ENCODE measurements around the gene GAD2. TPM values are rescaled to one million over a fixed set of nuclear protein-coding genes. Genes with fewer than 3 reads are reported as not detected.

GAD2 gene
- total and polyA plus RNA-seq, 2 experiments from 2014 or later: 0.56 to 0.86 TPM

DNA sequence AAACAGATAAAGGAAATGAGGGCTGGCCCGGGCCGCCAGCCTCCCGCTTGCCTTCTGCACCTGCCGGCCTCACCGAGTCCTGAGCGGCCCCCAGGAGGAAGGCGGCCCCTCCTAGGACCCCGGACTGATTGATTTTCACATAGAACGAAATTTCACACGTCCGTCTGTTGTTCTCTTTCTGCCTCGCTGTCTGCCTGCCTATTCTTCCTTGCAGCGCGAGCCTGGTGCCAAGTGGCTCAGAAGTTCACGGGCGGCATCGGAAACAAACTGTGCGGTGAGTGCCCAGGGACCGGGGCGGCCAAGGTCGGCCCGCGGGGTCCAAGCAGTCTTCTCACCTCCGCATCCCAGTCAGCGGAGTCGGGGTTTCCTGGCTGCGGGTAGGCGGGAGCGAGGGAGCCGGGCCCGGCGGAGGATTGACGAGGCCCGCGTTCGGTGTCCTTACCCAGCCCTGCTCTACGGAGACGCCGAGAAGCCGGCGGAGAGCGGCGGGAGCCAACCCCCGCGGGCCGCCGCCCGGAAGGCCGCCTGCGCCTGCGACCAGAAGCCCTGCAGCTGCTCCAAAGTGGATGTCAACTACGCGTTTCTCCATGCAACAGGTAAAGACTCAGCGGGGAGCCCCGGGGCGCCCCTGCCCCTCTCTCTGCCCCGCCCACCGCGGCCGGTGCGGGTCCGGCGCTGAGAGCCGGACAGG lies 967 bp downstream of the GAD2 start:
- Histone ChIP-seq H3K9me2 (ENCODE audit: insufficient read depth) (no peaks in the 10 kb centered on the region), H3F3A (replicated peaks; ENCODE audit: low read depth) (peaks cover 16% of the 10 kb centered on the region; the same call in 1 of the 2 replicates), H3K27ac (ENCODE audit: low read depth) (no peak overlapping the region), H3K27me3 (ENCODE audit: insufficient read depth) (peaks cover 93% of the 10 kb centered on the region), H3K4me3 (peak overlapping the region; percentile 75), H3K4me2 (peak overlapping the region; percentile 91), H3K4me1 (ENCODE audit: insufficient read depth) (peaks cover 61% of the 10 kb centered on the region), H3K36me3 (ENCODE audit: insufficient read depth) (no peaks in the 10 kb centered on the region), H2AFZ (peak overlapping the region; percentile 85), H3K79me2 (replicated peaks; ENCODE audit: insufficient read depth) (no peaks in the 10 kb centered on the region), H4K20me1 (replicated peaks; ENCODE audit: insufficient read depth) (no peaks in the 10 kb centered on the region)
- H3K4me3 Mint-ChIP-seq: peak overlapping the region; percentile 76
- no peak for TF ChIP-seq POLR2AphosphoS5 (IDR thresholded peaks at IDR 0.05; ENCODE audit: low read depth)
- peak; percentile 84 for TF ChIP-seq EZH2phosphoT487 (IDR thresholded peaks at IDR 0.05; ENCODE audit: unreplicated experiment)
- TF ChIP-seq EZH2 (IDR thresholded peaks at IDR 0.05; ENCODE audit: low read depth, unreplicated experiment): peak; percentile 83
- H3K4me1 Mint-ChIP-seq: peaks cover 61% of the 10 kb centered on the region
- no peaks in the 10 kb centered on the region; the same call in 2 of the 3 replicates for H3K9me3 Mint-ChIP-seq
- no peaks in the 10 kb centered on the region; the same call in 2 of the 3 replicates for H3K36me3 Mint-ChIP-seq (ENCODE audit: low read depth)
- peak; percentile 71 for DNase-seq (ENCODE audit: low spot score)
- no peak overlapping the region for H3K27ac Mint-ChIP-seq
- H3K27me3 Mint-ChIP-seq (ENCODE audit: insufficient read depth, low read depth, poor library complexity): peaks cover 68% of the 10 kb centered on the region
- peak; percentile 6 for ATAC-seq

DNA sequence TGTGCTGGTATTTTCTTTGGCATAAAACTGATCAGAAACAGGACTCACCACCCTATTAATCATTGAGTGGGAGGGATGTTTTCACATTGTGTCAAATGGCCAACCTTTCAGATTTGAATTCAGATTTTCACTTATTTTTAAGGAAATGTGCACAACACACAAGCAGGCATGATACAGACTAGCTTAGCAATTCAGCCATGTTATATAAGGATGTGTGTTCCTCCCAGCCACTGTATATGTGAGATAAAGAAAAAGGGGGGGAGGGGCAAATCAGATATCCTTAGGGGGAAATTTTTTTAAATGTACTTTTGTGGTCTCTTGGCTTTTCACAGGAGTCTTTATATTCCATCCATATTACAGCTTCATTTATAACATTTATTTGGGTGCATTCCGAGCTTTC lies 3.1 kb downstream of the GAD2 start:
- H3K4me3 Mint-ChIP-seq: no peak overlapping the region
- Histone ChIP-seq H3K36me3 (ENCODE audit: insufficient read depth) (no peaks in the 10 kb centered on the region), H3K9me2 (ENCODE audit: insufficient read depth) (no peaks in the 10 kb centered on the region), H3F3A (replicated peaks; ENCODE audit: low read depth) (peaks cover 12% of the 10 kb centered on the region; the same call in 1 of the 2 replicates), H4K20me1 (replicated peaks; ENCODE audit: insufficient read depth) (no peaks in the 10 kb centered on the region), H3K27ac (ENCODE audit: low read depth) (no peak overlapping the region), H3K27me3 (ENCODE audit: insufficient read depth) (peaks cover 77% of the 10 kb centered on the region), H2AFZ (no peak overlapping the region), H3K79me2 (replicated peaks; ENCODE audit: insufficient read depth) (no peaks in the 10 kb centered on the region), H3K4me1 (ENCODE audit: insufficient read depth) (peaks cover 47% of the 10 kb centered on the region), H3K4me3 (peak overlapping the region; percentile 32; the same call in 1 of the 2 replicates), H3K4me2 (peak overlapping the region; percentile 91)
- TF ChIP-seq ZNF331 (CRISPR knock-in tag; IDR thresholded peaks at IDR 0.05; ENCODE audit: low read depth): no peak
- TF ChIP-seq ETS1 (IDR thresholded peaks at IDR 0.05): no peak
- H3K27ac Mint-ChIP-seq: no peak overlapping the region
- ATAC-seq: no peak
- no peaks in the 10 kb centered on the region; the same call in 2 of the 3 replicates for H3K9me3 Mint-ChIP-seq
- H3K4me1 Mint-ChIP-seq: peaks cover 45% of the 10 kb centered on the region
- no peak for DNase-seq (ENCODE audit: low spot score)
- no peaks in the 10 kb centered on the region; the same call in 2 of the 3 replicates for H3K36me3 Mint-ChIP-seq (ENCODE audit: low read depth)
- peaks cover 63% of the 10 kb centered on the region for H3K27me3 Mint-ChIP-seq (ENCODE audit: insufficient read depth, low read depth, poor library complexity)

DNA sequence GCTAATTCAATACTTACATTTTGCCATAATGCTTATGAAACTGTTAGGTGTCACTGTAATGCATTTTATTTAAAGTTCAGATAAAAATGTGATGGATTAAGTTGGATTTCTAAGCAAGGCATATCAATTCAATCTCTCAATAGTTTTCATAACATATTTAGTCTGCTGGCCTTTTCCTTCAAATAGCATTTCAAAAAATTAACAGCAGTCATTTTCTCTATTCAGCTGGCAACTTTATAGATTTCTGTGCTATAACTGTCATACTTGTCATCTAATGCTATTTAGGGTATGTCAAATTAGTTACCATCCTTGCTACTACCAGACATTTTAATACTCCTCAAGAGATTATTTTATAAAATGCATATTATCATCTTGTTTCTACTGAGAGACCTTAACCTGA lies 4.3 kb downstream of the GAD2 start:
- DNase-seq (ENCODE audit: low spot score) (no peak), ATAC-seq (no peak)
- peaks cover 6% of the 10 kb centered on the region; the same call in 1 of the 2 replicates for H3F3A ChIP-seq (replicated peaks; ENCODE audit: low read depth)
- no peaks in the 10 kb centered on the region for H3K9me3 Mint-ChIP-seq
- H3K79me2 ChIP-seq (replicated peaks; ENCODE audit: insufficient read depth): no peaks in the 10 kb centered on the region
- H3K27ac ChIP-seq (ENCODE audit: low read depth): no peak overlapping the region
- H3K4me3 Mint-ChIP-seq: no peak overlapping the region
- peaks cover 36% of the 10 kb centered on the region for H3K4me1 ChIP-seq (ENCODE audit: insufficient read depth)
- H3K4me2 ChIP-seq: 0 out of 2 replicates have a peak overlapping the region, but pooled peaks have one; percentile 12
- H3K27me3 ChIP-seq (ENCODE audit: insufficient read depth): peaks cover 65% of the 10 kb centered on the region
- H3K4me3 ChIP-seq: no peak overlapping the region
- peaks cover 51% of the 10 kb centered on the region for H3K27me3 Mint-ChIP-seq (ENCODE audit: insufficient read depth, low read depth, poor library complexity)
- no peaks in the 10 kb centered on the region for H4K20me1 ChIP-seq (replicated peaks; ENCODE audit: insufficient read depth)
- no peaks in the 10 kb centered on the region for H3K36me3 ChIP-seq (ENCODE audit: insufficient read depth)
- peaks cover 40% of the 10 kb centered on the region for H3K4me1 Mint-ChIP-seq
- H3K36me3 Mint-ChIP-seq (ENCODE audit: low read depth): no peaks in the 10 kb centered on the region; the same call in 2 of the 3 replicates
- no peaks in the 10 kb centered on the region for H3K9me2 ChIP-seq (ENCODE audit: insufficient read depth)
- no peak overlapping the region for H3K27ac Mint-ChIP-seq
- H2AFZ ChIP-seq: no peak overlapping the region
- no peak for TF ChIP-seq ZNF331 (CRISPR knock-in tag; IDR thresholded peaks at IDR 0.05; ENCODE audit: low read depth)
- no peak for TF ChIP-seq ETS1 (IDR thresholded peaks at IDR 0.05)
- no peak for TF ChIP-seq ZNF114 (CRISPR knock-in tag; IDR thresholded peaks at IDR 0.05)
- no peak for TF ChIP-seq NANOG (IDR thresholded peaks at IDR 0.05; ENCODE audit: borderline replicate concordance)

All from GM23338 (cell line).